Daoy (cell line): ENCODE measurements around the gene WDR18. TPM values are rescaled to one million over a fixed set of nuclear protein-coding genes. Genes with fewer than 3 reads are reported as not detected.

Source experiments
- DNase-seq: peaks from one replicate; pipeline ENCODE4 v3.0.0-alpha.2; 2015; ENCODE audit warnings: low read depth
- total RNA-seq: library from RNA; depleted of rRNA; stranded (reverse); fragments of >200 nt; shearing (Covaris generic); gene quantifications from 2 replicates; pipeline ENCODE4 v1.2.3, GENCODE V29; 2014; rRNA removed

Gene WDR18
- total RNA-seq, 1 experiment from 2014 or later, result 73.1 TPM

- DNase-seq, result peak; percentile 70
Observed at GRCh38 chr19:1041835-1042685, 57.9 kb downstream of the WDR18 start.

- DNase-seq, result peak; percentile 53
Observed at GRCh38 chr19:1042689-1043511, 58.8 kb downstream of the WDR18 start.

Other genes with a start within 250 kb of the WDR18 start
- gene MISP, start 233.2 kb upstream of the WDR18 start, total RNA-seq, result 1.5 and 2.0 TPM in 2 replicates
- 205 and 246 TPM in 2 replicates for gene PTBP1, start 186.9 kb upstream of the WDR18 start, total RNA-seq
- 0.11 and 1.2 TPM in 2 replicates for gene PLPPR3, start 162.4 kb upstream of the WDR18 start, total RNA-seq
- gene AZU1, start 156.5 kb upstream of the WDR18 start, total RNA-seq, result not detected in 2 replicates
- gene PRTN3, start 143.3 kb upstream of the WDR18 start, total RNA-seq, result not detected in 2 replicates
- not detected in 2 replicates for gene ELANE, start 132.0 kb upstream of the WDR18 start, total RNA-seq
- gene CFD, start 124.7 kb upstream of the WDR18 start, total RNA-seq, result 5.7 and 18.2 TPM in 2 replicates
- 20.4 and 25.9 TPM in 2 replicates for gene MED16, start 91.2 kb upstream of the WDR18 start, total RNA-seq
- gene RNU6-9, start 90.9 kb upstream of the WDR18 start, total RNA-seq, result not detected in 2 replicates
- 35.8 and 40.8 TPM in 2 replicates for gene R3HDM4, start 71.1 kb upstream of the WDR18 start, total RNA-seq
- not detected in 2 replicates for gene KISS1R, start 67.0 kb upstream of the WDR18 start, total RNA-seq
- 5.9 and 12.0 TPM in 2 replicates for gene ARID3A, start 58.3 kb upstream of the WDR18 start, total RNA-seq
- gene GRIN3B, start 16.1 kb downstream of the WDR18 start, total RNA-seq, result not detected in 2 replicates
- 79.1 and 81.7 TPM in 2 replicates for gene TMEM259, start 36.8 kb downstream of the WDR18 start, total RNA-seq
- not detected in 2 replicates for gene RNU6-2, start 37.2 kb downstream of the WDR18 start, total RNA-seq
- 162 and 166 TPM in 2 replicates for gene CNN2, start 42.3 kb downstream of the WDR18 start, total RNA-seq
- 0.89 and 0.97 TPM in 2 replicates for gene ABCA7, start 55.8 kb downstream of the WDR18 start, total RNA-seq
- gene ARHGAP45, start 82.8 kb downstream of the WDR18 start, total RNA-seq, result 4.3 and 11.6 TPM in 2 replicates
- gene POLR2E, start 111.0 kb downstream of the WDR18 start, total RNA-seq, result 124 and 148 TPM in 2 replicates
- gene GPX4, start 119.6 kb downstream of the WDR18 start, total RNA-seq, result 357 and 373 TPM in 2 replicates
- gene SBNO2, start 189.9 kb downstream of the WDR18 start, total RNA-seq, result 28.1 and 37.7 TPM in 2 replicates
- gene STK11, start 221.4 kb downstream of the WDR18 start, total RNA-seq, result 72.7 and 83.5 TPM in 2 replicates